GM19035 (cell line): ENCODE results near the gene MATN4.
"Not testable (repeated sequence)": the region's sequence is repeated elsewhere in the genome, so short reads cannot be mapped to it uniquely, and the experiment has no call there.

Experiments
- ATAC-seq: cut with Tn5 transposase; IDR thresholded peaks from one replicate; pipeline ENCODE4 v1.9.1; 2021; ENCODE audit not compliant: unreplicated experiment

MATN4 gene

GRCh38 chr20:45308117-45308778 lies at the start of gene MATN4:
Gene MATN4 (minus strand): TSS chr20:45308299. CDS start chr20:45305582, 2,717 bp downstream.
- ATAC-seq, result no peak

GRCh38 chr20:45355209-45356084 lies 47.3 kb upstream of the MATN4 start:
- ATAC-seq, result no peak

DNA sequence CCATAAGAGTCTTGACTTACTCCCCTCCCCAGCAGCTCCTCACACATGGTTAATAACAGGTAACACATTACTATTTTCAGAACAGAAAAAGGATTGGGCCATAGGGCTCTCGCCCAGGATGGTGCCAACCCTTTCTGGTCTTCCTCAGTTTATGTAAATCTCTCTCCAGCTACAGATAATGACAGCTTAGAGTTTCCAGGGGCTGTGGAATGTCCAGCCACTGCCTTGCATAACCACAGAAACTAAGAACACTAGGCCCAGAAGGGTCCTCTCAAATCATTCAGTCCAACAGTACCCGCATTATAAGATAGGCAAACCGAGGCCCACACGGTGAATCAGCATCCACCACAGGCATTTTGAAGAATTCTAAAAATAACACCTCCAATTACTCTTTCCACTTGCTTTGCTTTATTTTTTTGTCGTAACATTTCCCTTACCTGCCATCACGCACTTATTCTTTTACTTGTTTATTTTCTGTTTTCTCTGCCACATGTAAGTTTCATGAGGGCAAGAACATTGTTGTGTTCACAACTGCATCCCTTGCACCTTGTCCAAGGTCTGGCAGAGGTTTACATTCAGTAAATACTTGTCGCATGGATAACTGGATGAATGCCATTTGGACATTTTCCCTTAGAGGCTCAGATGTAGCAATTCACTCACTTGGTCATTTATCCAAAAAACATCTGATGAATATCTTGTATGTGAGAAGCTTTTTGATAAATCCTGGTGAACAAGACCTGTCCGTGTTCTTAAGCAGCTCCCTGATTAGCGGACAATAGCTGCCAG lies 46.5 kb upstream of the MATN4 start:
- ATAC-seq, result no peak

- no peak for ATAC-seq
These were observed 45.6 kb upstream of the MATN4 start for GRCh38 chr20:45353746-45354145.

GRCh38 chr20:45352729-45353128 lies 44.6 kb upstream of the MATN4 start:
- ATAC-seq, result no peak

- not testable (repeated sequence) for ATAC-seq
These were observed 42.7 kb upstream of the MATN4 start for GRCh38 chr20:45350795-45351194.

DNA sequence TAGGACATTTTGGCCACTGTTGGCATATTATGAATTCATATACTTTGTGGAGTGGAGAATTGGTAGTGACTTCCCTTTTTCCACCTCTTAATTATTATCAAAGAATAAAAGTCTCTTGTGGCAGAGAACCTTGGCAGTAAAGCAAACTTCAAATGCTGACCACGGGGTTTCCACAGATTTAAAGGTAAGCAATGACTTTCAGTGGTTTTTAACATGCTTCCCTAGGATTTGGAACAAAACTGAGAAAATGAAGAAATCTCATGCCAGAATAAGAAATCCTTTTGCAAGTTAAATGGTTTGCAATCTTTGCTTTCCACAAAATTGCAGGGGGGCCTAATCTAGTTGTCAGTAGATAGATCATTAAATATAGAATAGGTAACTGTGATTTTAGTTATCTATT lies 42.1 kb upstream of the MATN4 start:
- no peak for ATAC-seq

- no peak for ATAC-seq
These were observed 40.1 kb upstream of the MATN4 start, which contains the start of gene SDC4 for GRCh38 chr20:45347936-45348778. Gene SDC4 (minus strand): TSS chr20:45348424. CDS start chr20:45348384, 40 bp downstream.

DNA sequence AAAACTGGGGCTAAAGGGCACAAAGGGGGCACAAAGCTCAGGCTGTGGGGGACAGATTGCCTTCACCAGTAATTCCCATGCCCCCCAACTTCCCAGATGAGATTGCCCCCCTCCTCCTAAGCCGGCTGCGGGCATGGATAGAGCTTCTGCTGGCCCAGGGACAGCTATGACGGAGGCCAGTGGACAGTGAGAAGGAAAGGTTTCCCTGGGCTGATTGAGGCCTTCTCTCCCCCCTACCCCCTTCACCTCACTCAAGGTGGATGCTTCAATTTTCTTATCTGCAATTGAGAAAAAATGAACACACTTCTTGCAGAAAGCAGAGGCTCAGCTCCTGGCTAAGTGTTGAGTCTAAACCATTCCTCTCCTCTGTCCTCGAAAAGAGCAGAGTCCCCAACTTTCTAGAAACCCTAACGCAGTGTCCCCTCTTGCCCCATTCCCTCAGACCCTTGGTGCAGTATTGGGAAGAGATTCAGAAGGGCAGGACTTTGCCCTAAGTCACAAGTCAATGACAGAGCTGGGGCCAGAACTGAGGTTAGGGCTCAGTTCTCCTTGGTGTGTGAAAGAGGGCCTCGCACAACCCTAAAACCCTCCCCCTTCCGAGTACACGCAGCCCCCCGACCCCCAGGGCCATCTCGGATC lies 39.3 kb upstream of the MATN4 start:
- ATAC-seq, result no peak

- ATAC-seq, result no peak
These were observed 38.8 kb upstream of the MATN4 start for GRCh38 chr20:45346851-45347250.

DNA sequence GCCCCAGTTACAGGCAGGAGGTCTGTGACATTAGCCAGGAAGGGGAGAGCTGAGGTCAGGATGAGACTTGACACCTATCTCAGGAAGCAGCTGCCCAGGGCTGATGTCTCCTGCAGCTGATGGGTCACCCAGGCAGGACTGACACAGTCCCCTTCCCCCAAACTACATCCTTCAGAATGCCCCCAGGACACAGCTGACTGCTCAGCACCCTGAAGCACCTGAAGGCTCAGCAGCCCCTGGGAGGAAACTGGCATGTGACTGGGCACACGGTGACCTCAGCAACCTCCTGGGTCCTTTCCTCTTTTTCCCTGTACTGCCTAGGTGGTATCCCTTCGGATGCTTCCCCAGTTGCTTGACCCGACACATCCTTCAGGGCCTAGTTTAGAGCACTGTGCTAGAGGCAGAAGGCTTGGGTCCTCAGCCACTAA lies 38.2 kb upstream of the MATN4 start:
- no peak for ATAC-seq

GRCh38 chr20:45345104-45345936 lies 37.2 kb upstream of the MATN4 start:
- no peak for ATAC-seq

GRCh38 chr20:45344168-45344860 lies 36.2 kb upstream of the MATN4 start:
- ATAC-seq, result no peak

GRCh38 chr20:45343532-45344167 lies 35.6 kb upstream of the MATN4 start:
- ATAC-seq, result no peak

- no peak for ATAC-seq
These were observed 34.9 kb upstream of the MATN4 start for GRCh38 chr20:45342855-45343531.

DNA sequence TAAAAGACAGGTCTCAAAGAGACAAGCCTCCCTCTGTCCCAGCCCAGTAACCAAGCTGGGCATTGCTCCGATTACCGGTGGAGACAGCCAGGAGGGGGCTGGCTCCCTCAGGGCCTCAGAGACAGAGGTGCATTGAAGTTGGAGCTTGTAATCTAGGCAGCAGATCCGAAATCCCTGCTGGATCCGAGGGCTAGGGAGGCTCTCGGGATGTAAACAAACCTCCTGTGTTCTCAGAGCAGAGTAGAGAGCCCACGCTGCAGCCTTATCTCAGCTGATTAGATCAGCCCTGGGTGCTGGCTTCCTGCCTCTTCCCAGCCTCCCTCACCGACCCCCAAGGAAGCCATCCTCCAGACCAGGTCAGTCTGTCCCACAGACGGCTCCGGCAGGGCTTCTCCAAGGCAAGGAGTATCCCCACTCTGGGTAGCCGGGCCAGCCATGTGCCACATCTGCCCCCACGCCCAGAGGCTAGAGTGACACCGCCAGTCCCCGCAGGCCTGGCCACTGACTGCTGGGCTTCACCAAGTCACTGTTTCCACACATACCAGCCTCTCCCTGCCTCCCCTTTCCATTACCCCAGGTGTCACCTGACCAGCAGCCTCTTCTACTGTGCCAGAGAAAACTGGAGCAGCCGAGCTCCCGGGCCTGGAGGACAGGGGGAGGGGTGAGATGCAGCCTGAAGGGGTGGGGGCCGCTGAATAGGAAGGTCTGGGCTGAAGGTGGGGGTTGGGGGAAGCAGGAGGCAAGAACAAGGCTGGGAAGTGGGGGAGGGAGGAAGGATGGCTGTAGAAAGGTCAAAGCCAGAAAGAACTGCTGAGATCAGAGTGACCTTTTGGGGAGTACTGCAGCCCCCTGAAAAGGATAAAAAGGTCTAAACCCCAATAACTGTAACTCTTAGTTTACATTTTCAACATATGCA lies 34.1 kb upstream of the MATN4 start:
- no peak for ATAC-seq

DNA sequence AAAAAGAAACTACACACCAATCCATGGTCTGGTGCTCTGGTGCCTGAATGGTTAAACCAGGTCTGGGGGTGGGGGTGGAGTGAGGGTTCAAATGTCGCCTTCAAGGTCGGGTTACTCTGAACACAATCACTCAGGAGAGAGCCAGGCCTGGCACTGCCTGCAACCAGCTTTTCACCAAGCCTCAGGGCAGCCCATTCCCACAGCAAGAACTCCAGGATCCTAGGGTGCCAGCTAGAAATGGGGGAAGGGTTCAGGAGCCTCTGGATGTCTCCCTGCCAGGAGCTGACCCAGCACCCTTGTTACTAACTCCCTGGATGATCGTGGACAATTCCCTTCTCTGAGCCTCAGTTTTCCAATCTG lies 33.5 kb upstream of the MATN4 start:
- no peak for ATAC-seq
